Retinal pigment epithelial cell (primary cell): ENCODE measurements around the gene FGD6.
"Not testable (repeated sequence)": the region's sequence is repeated elsewhere in the genome, so short reads cannot be mapped to it uniquely, and the experiment has no call there.

ENCODE experiments used
- DNase-seq: peaks from one replicate; pipeline ENCODE4 v3.0.0-alpha.2; 2010; ENCODE audit warnings: low read depth
- H3K4me3 ChIP-seq: 2 replicates; pipeline ENCODE4 v1.5.1; 2011; ENCODE audit warnings: mild to moderate bottlenecking, low read length, control low read depth, moderate library complexity
- CTCF ChIP-seq: conservative IDR thresholded peaks from 2 replicates; pipeline ENCODE4 v1.5.1; 2011; ENCODE audit warnings: low read depth, low read length, control low read depth, inconsistent platforms

FGD6 gene

GRCh38 chr12:95198914-95199313, 18.4 kb downstream of the FGD6 start:
- H3K4me3 ChIP-seq: no peak overlapping the region
- DNase-seq: no peak
- no peak for TF ChIP-seq CTCF

- TF ChIP-seq CTCF: no peak
- no peak overlapping the region for H3K4me3 ChIP-seq
- DNase-seq: no peak
Measured at GRCh38 chr12:95197636-95198035, 19.6 kb downstream of the FGD6 start.

GRCh38 chr12:95196875-95197569, 20.2 kb downstream of the FGD6 start:
- H3K4me3 ChIP-seq, DNase-seq: not testable (repeated sequence)

GRCh38 chr12:95195122-95195521, 22.1 kb downstream of the FGD6 start:
- TF ChIP-seq CTCF: no peak
- DNase-seq: no peak
- no peak overlapping the region for H3K4me3 ChIP-seq

- no peak for DNase-seq
- no peak overlapping the region for H3K4me3 ChIP-seq
- no peak for TF ChIP-seq CTCF
Measured at GRCh38 chr12:95193139-95193538, 24.1 kb downstream of the FGD6 start.

- no peak for DNase-seq
- no peak for TF ChIP-seq CTCF
- no peak overlapping the region for H3K4me3 ChIP-seq
Measured at GRCh38 chr12:95192271-95192670, 25.0 kb downstream of the FGD6 start.

GRCh38 chr12:95191060-95191696, 26.1 kb downstream of the FGD6 start:
- H3K4me3 ChIP-seq: no peak overlapping the region
- DNase-seq: no peak
- no peak for TF ChIP-seq CTCF
